GM23338 (cell line): ENCODE data around the gene CCDC54. TPM values are rescaled to one million over a fixed set of nuclear protein-coding genes. Genes with fewer than 3 reads are reported as not detected.
A peak's percentile ranks its signal among the peaks of the same experiment; 100 is the strongest.

Source experiments
- ATAC-seq: fragments of 200-7000 bp; cut with Tn5 transposase; 3 replicates; pipeline ENCODE4 v1.9.1; 2020
- DNase-seq: peaks from one replicate; pipeline ENCODE4 v3.0.0-alpha.2; 2015; ENCODE audit warnings: low spot score
- H2AFZ ChIP-seq: fragments of 200-600 bp; sonication (generic); 2 replicates; pipeline ENCODE4 v1.8.0; 2016; ENCODE audit warnings: antibody characterized with exemption, mild to moderate bottlenecking, moderate library complexity
- H3F3A ChIP-seq: fragments of 200-600 bp; sonication (generic); replicated peaks from 2 replicates; pipeline ENCODE4 v1.8.0; 2017; ENCODE audit warnings: antibody characterized with exemption, mixed run types, low read depth
- H3K27ac ChIP-seq: fragments of 200-600 bp; sonication (generic); 2 replicates; pipeline ENCODE4 v1.6.1; 2016; ENCODE audit warnings: low read depth
- H3K27me3 ChIP-seq: fragments of 200-600 bp; sonication (generic); 2 replicates; pipeline ENCODE4 v1.8.0; 2016; ENCODE audit warnings: mild to moderate bottlenecking, mixed run types, moderate library complexity; ENCODE audit not compliant: insufficient read depth
- H3K36me3 ChIP-seq: fragments of 200-600 bp; sonication (generic); 2 replicates; pipeline ENCODE4 v1.8.0; 2016; ENCODE audit warnings: mild to moderate bottlenecking; ENCODE audit not compliant: insufficient read depth
- H3K4me1 ChIP-seq: fragments of 200-600 bp; sonication (generic); 2 replicates; pipeline ENCODE4 v1.8.0; 2016; ENCODE audit warnings: mild to moderate bottlenecking, moderate library complexity; ENCODE audit not compliant: insufficient read depth
- H3K4me2 ChIP-seq: fragments of 200-600 bp; sonication (generic); 2 replicates; pipeline ENCODE4 v1.7.1; 2017; ENCODE audit warnings: mixed run types
- H3K4me3 ChIP-seq: fragments of 200-600 bp; sonication (generic); 2 replicates; pipeline ENCODE4 v1.6.1; 2016; ENCODE audit warnings: mixed run types
- H3K79me2 ChIP-seq: fragments of 200-600 bp; sonication (generic); replicated peaks from 2 replicates; pipeline ENCODE4 v1.8.0; 2017; ENCODE audit warnings: mild to moderate bottlenecking; ENCODE audit not compliant: insufficient read depth
- H3K9me2 ChIP-seq: fragments of 200-600 bp; sonication (generic); 2 replicates; pipeline ENCODE4 v1.8.0; 2017; ENCODE audit not compliant: insufficient read depth
- H4K20me1 ChIP-seq: fragments of 200-600 bp; sonication (generic); replicated peaks from 2 replicates; pipeline ENCODE4 v1.8.0; 2017; ENCODE audit warnings: mild to moderate bottlenecking; ENCODE audit not compliant: insufficient read depth
- H3K27ac Mint-ChIP-seq: 2 replicates; pipeline ENCODE4 v1.8.0; 2020; ENCODE audit warnings: inconsistent platforms, mild to moderate bottlenecking, moderate library complexity, mixed read lengths
- H3K27me3 Mint-ChIP-seq: 3 replicates; pipeline ENCODE4 v1.8.0; 2022; ENCODE audit warnings: low read depth, mild to moderate bottlenecking, moderate library complexity, mixed read lengths, inconsistent platforms; ENCODE audit not compliant: insufficient read depth, poor library complexity
- H3K36me3 Mint-ChIP-seq: 3 replicates; pipeline ENCODE4 v1.8.0; 2021; ENCODE audit warnings: low read depth, mild to moderate bottlenecking, inconsistent platforms, moderate library complexity, mixed read lengths
- H3K4me1 Mint-ChIP-seq: 3 replicates; pipeline ENCODE4 v1.8.0; 2020; ENCODE audit warnings: mild to moderate bottlenecking, inconsistent platforms, mixed read lengths
- H3K4me3 Mint-ChIP-seq: 3 replicates; pipeline ENCODE4 v1.8.0; 2021; ENCODE audit warnings: moderate library complexity, mild to moderate bottlenecking, inconsistent platforms, mixed read lengths
- H3K9me3 Mint-ChIP-seq: 3 replicates; pipeline ENCODE4 v1.8.0; 2020; ENCODE audit warnings: moderate library complexity, mild to moderate bottlenecking, inconsistent platforms, mixed read lengths
- CREB1 ChIP-seq: fragments of 250-450 bp; sonication (Bioruptor Pico); IDR thresholded peaks from 2 replicates; pipeline ENCODE4 v1.5.0; 2020; ENCODE audit warnings: low read depth, mild to moderate bottlenecking, moderate library complexity
- CTCF ChIP-seq, 2 experiments: fragments of 200-600 bp in 1 of 2; sonication (generic) in 1 of 2; conservative IDR thresholded peaks; 2 replicates each; pipeline versions ENCODE4 v1.5.1 to v1.6.1; 2016 to 2017; ENCODE audit warnings: antibody characterized with exemption in 2 of 2, low read depth in 2 of 2, mild to moderate bottlenecking in 2 of 2, moderate library complexity in 1 of 2
- ETS1 ChIP-seq: IDR thresholded peaks from 2 replicates; pipeline ENCODE4 v1.6.1; 2016; ENCODE audit warnings: antibody characterized with exemption
- EZH2 ChIP-seq: fragments of 200-600 bp; sonication (generic); IDR thresholded peaks from one replicate; pipeline ENCODE4 v1.8.0; 2017; ENCODE audit warnings: antibody characterized with exemption, mild to moderate bottlenecking, low read depth; ENCODE audit not compliant: unreplicated experiment
- EZH2phosphoT487 ChIP-seq: fragments of 200-600 bp; sonication (generic); IDR thresholded peaks from one replicate; pipeline ENCODE4 v1.8.1; 2018; ENCODE audit warnings: antibody characterized with exemption; ENCODE audit not compliant: unreplicated experiment
- NANOG ChIP-seq: IDR thresholded peaks from 2 replicates; pipeline ENCODE4 v1.6.1; 2016; ENCODE audit warnings: antibody characterized with exemption, borderline replicate concordance
- REST ChIP-seq: IDR thresholded peaks from one replicate; pipeline ENCODE4 v1.6.1; 2018; ENCODE audit warnings: antibody characterized with exemption; ENCODE audit not compliant: unreplicated experiment
- STAT1 ChIP-seq: IDR thresholded peaks from one replicate; pipeline ENCODE4 v1.6.1; 2016; ENCODE audit warnings: antibody characterized with exemption; ENCODE audit not compliant: unreplicated experiment
- ZNF114 ChIP-seq: fragments of 250-450 bp; sonication (Bioruptor Pico); IDR thresholded peaks from 2 replicates; pipeline ENCODE4 v1.5.0; 2020; ENCODE audit warnings: mild to moderate bottlenecking, moderate library complexity
- ZNF331 ChIP-seq: fragments of 250-450 bp; sonication (Bioruptor Pico); IDR thresholded peaks from 2 replicates; pipeline ENCODE4 v1.5.0; 2020; ENCODE audit warnings: low read depth, mild to moderate bottlenecking, moderate library complexity
- polyA plus RNA-seq: library from polyadenylated mRNA; unstranded; fragments of >200 nt; fragmentation: Nextera tagmentation; extraction: Ambion mirVana; gene quantifications from 2 replicates; pipeline ENCODE4 v1.2.1, GENCODE V29; 2016
- total RNA-seq: library from RNA; depleted of rRNA; stranded (reverse); fragments of >200 nt; shearing (Covaris generic); gene quantifications from 2 replicates; pipeline ENCODE4 v1.2.3, GENCODE V29; 2014

The CCDC54 gene
- total and polyA plus RNA-seq, 2 experiments from 2014 or later: not detected

- no peak for TF ChIP-seq REST
Observed at GRCh38 chr3:107369791-107370190, 7.4 kb upstream of the CCDC54 start (continued).

- Histone ChIP-seq H3K4me1 (peaks cover 35% of the 10 kb centered on the region), H2AFZ (no peak overlapping the region), H3K27ac (no peak overlapping the region), H3K9me2 (no peaks in the 10 kb centered on the region), H3K79me2 (no peaks in the 10 kb centered on the region), H3K36me3 (no peaks in the 10 kb centered on the region; the same call in 1 of the 2 replicates), H4K20me1 (no peaks in the 10 kb centered on the region), H3K4me2 (no peak overlapping the region), H3F3A (no peaks in the 10 kb centered on the region), H3K27me3 (no peaks in the 10 kb centered on the region), H3K4me3 (no peak overlapping the region)
- DNase-seq: no peak
- H3K36me3 Mint-ChIP-seq: peaks cover 11% of the 10 kb centered on the region; the same call in 2 of the 3 replicates
- H3K4me1 Mint-ChIP-seq: peaks cover 30% of the 10 kb centered on the region
- TF ChIP-seq CTCF (conservative IDR thresholded peaks at IDR 0.05; ENCODE audit: low read depth in 2 of 2) (peak in 1 of 2 experiments; percentile 25; a peak in 1 of 4 replicates), EZH2phosphoT487 (no peak)
- ATAC-seq: no peak
- no peak overlapping the region for H3K4me3 Mint-ChIP-seq
- peaks cover 7% of the 10 kb centered on the region; the same call in 2 of the 3 replicates for H3K9me3 Mint-ChIP-seq
- no peak overlapping the region for H3K27ac Mint-ChIP-seq
- peaks cover 4% of the 10 kb centered on the region for H3K27me3 Mint-ChIP-seq
Observed at GRCh38 chr3:107370907-107371306, 6.3 kb upstream of the CCDC54 start.

GRCh38 chr3:107372506-107372905, 4.7 kb upstream of the CCDC54 start:
- TF ChIP-seq ZNF114 (no peak), STAT1 (no peak), REST (no peak), ZNF331 (no peak), NANOG (no peak), CREB1 (no peak), EZH2 (no peak), ETS1 (no peak)
- no peak overlapping the region for H3K4me2 ChIP-seq
- H3K9me2 ChIP-seq: peaks cover 3% of the 10 kb centered on the region; the same call in 1 of the 2 replicates
- Mint-ChIP-seq H3K27ac (no peak overlapping the region; the same call in 1 of the 2 replicates), H3K36me3 (peaks cover 11% of the 10 kb centered on the region; the same call in 2 of the 3 replicates), H3K27me3 (peaks cover 2% of the 10 kb centered on the region), H3K4me1 (peaks cover 19% of the 10 kb centered on the region), H3K9me3 (peaks cover 5% of the 10 kb centered on the region; the same call in 2 of the 3 replicates), H3K4me3 (no peak overlapping the region)
- DNase-seq (no peak), ATAC-seq (no peak)
- H3K27ac ChIP-seq: no peak overlapping the region
- H3K27me3 ChIP-seq: no peaks in the 10 kb centered on the region
- H3K4me3 ChIP-seq: no peak overlapping the region
- H3K79me2 ChIP-seq: no peaks in the 10 kb centered on the region
- H3K4me1 ChIP-seq: peaks cover 19% of the 10 kb centered on the region
- no peaks in the 10 kb centered on the region; the same call in 1 of the 2 replicates for H3K36me3 ChIP-seq
- no peaks in the 10 kb centered on the region for H4K20me1 ChIP-seq
- no peaks in the 10 kb centered on the region for H3F3A ChIP-seq
- peak overlapping the region; percentile 49; the same call in 1 of the 2 replicates for H2AFZ ChIP-seq
